Measurements from ENCODE around the gene CEACAM19.
A peak's percentile ranks its signal among the peaks of the same experiment; 100 is the strongest.

Gene CEACAM19

DNA sequence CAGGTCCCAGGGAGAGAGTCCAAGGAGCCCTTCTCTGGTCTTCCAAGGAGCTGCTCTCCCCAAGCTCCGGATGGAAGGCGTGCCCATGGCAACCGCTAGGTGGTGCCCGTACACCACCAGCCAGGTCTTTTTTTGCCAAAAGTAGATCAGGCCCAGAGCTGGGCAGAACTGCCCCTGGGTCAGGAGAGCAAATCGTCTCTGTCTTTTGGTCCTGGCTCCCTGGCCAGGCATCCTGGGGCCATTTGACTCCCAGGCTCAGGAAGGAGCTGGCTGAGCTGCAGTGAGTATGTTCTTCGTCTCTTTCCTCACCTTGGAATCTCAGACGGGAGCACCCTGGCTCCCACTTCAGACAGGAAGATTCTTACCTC lies 52.7 kb downstream of the CEACAM19 start:
- peak; percentile 77 for DNase-seq

DNA sequence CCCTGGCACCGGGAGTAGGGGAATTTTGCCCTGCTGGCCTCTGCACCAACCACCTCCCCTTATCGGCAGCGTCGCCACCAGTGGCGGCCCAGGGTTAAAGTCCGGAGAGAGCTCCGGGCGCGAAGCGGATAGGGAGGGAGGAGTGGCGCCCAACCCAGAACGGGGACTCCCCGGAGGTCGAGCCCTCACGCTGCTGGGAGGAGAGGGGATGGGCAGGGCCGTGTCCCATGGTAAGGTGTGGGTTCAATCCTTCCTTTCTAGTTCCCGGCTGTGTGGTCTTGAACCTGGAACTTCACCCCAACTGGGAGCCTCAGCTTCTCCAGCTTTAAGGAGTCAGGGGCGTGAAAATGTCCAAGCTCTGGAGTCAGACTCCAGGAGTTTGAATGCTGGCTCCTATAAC lies 54.0 kb downstream of the CEACAM19 start:
- DNase-seq: no peak

DNA sequence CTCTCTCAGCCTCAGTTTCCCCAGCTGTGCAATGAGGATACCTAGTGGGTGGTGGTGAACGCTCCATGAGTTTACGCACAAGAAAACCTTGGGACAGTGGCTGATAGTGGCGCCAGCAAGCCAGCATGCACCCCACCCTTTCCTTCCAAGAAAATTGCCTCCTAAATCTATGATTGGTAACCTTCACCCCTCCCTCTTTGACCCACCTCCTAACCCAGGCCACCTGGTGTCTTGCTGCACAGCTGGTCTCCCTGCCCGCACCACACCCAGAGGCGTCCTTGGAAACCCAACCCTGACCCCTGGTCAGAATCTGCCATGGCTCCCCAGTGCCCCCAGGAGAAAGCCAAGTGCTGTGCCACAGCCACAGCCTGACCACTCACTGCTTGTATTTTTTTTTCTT lies 54.4 kb downstream of the CEACAM19 start:
- DNase-seq: no peak

DNA sequence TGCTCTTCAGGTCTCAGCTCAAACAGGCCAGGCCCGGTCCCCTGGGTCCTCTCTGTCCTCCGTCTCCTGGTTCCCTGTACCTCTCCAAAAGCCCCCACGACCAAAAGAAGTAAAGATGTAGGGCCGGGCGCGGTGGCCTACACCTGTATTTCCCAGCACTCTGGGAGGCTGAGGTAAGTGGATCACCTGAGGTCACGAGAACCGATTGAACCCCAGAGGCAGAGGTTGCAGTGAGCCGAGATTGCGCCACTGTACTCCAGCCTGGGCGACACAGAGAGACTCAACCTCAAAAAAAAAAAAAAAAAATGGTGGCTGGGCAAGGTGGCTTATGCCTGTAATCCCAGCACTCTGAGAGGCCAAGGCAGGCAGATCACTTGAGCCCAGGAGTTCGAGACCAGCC lies 55.2 kb downstream of the CEACAM19 start:
- DNase-seq: no peak

DNA sequence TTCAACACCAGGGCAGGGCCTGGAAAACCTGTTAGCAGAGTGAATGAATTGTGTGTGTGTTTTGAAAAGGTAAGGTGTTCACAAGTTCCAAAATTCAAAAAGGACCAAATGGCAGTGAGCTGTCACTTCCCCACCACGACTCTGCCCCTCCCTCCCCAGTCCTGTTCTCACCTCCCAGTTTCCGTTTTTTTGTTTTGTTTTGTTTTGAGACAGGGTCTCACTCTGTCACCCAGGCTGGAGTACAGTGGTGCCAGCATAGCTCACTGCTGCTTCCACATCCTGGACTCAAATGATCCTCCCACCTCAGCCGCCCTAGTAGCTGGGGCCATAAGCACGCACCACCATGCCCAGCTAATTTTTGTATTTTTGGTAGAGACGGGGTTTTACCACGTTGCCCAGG lies 56.9 kb downstream of the CEACAM19 start:
- no peak for DNase-seq

DNA sequence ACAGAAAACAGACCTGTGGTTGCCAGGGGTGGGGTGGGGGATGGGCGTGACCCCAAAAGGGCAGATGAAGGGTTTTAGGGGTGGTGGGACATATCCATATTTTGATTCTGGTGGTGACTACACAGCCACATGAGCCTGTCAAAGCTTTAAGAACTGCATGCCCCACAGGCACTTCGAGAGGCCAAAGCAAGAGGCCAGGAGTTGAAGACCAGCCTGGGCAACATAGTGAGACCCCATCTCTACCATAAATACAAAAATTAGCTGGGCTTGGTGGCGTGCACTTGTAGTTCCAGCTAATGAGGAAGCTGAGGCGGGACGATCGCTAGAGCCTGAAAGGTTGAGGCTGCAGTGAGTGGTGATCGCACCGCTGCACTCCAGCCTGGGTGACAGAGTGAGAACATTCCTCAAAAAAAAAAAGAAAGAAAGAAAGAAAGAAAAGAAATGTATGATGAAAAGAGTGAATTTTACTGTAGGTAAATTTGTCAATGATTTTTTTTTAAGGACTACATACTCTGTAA lies 58.3 kb downstream of the CEACAM19 start:
- no peak for DNase-seq

DNA sequence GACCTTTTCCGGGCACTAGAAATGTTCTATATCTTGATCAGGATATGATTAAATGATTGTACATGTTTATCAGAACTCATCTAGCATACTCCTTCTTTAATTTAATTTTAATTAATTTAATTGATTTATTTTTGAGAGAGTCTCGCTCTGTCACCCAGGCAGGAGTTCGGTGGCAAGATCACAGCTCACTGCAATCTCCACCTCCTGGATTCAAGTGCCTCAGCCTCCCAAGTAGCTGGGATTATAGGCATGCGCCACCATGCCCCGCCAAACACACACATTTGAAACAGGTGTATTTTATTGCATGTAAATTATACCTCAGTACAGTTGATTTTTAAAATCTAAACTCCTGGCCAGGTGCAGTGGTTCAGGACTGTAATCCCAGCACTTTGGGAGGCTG lies 59.8 kb downstream of the CEACAM19 start:
- no peak for DNase-seq

DNA sequence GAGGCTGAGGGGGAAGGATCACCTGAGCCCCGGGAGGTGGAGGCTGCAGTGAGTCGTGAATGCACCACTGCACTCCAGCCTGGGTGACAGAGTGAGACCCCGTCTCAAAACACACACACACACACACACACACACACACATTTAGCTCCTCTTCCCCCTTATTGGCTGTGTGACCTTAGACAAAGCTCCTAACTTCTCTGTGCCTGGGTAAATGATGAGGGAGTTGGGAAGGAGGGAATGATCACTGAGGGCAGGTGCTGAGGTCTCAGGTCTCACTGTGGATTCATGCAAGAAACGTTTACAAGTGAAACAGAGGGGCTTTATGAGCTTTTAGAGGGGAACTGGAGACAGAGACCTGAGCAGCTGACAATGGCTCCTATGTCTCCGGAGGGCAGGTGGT lies 60.3 kb downstream of the CEACAM19 start:
- no peak for DNase-seq

DNA sequence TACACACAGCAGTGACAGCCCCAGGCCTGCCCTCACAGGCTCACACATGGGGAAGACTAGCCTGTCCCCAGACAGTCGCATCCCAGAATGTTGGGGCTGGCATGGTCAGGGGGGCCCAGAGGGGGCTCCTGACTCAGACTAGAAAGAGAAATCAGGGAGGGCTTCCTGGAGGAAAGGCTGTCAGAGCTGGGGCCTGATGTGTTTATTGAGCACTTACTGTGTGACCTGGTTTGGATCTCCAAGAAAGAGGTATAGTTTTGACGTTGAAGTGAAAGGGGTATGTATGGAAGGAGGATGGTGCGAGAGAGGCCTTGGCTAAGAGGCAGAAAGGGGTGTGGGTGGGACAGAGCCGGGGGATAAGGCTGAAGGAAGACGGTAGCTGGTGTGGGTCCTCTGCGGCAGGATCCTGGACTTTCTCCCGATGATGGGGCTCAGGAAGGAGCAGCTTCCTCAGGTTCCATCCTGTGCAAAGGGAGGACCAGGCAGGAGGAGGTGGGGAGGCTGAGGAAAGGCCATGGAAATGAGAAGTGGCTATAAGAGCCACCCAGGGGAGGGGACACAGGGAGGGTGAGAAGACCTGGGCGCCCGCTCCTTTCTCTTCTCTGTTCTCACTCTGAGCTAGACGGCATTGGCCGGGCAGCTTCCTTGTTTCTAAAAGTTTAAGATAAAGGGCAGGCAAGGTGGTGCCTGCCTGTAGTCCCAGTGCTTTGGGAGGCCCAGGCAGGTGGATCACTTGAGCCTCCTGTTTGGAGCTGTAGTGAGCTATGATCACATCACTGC lies 61.1 kb downstream of the CEACAM19 start:
- no peak for DNase-seq

Measured in fibroblast of skin of back (primary cell).